PC-9 (cell line): ENCODE measurements around the gene TLE3. TPM values are rescaled to one million over a fixed set of nuclear protein-coding genes. Genes with fewer than 3 reads are reported as not detected.

Experiments used
- BruUV-seq: library from RNA; stranded (reverse); fragments of 400-500 nt; replicated peaks from 2 replicates; lab custom pipeline; 2021; lab: Mats Ljungman, UMichigan
- CTCF ChIA-PET: fragments of 300-600 bp; sonication (Branson Sonifier 250); formaldehyde crosslinking; loops from one replicate; lab custom pipeline; 2022; ENCODE audit warnings: antibody characterized with exemption; lab: Charles Lee
- POLR2A ChIA-PET: fragments of 300-600 bp; sonication (Branson Sonifier 250); formaldehyde crosslinking; loops from one replicate; lab custom pipeline; 2022; ENCODE audit warnings: antibody characterized with exemption; ENCODE audit not compliant: unreplicated experiment; lab: Charles Lee
- DNase-seq, 2 experiments: peaks; one replicate each; pipeline versions ENCODE4 v3.0.0 to v3.0.0-alpha.2; 2015 to 2022; ENCODE audit warnings: mixed read lengths in 1 of 2
- H2AFZ ChIP-seq: fragments of 200-600 bp; sonication (generic); 2 replicates; pipeline ENCODE4 v1.8.1; 2017; ENCODE audit warnings: antibody characterized with exemption
- H3F3A ChIP-seq: fragments of 200-600 bp; sonication (generic); 2 replicates; pipeline ENCODE4 v1.8.1; 2017; ENCODE audit warnings: antibody characterized with exemption, mild to moderate bottlenecking, low read depth; ENCODE audit not compliant: insufficient read depth
- H3K27ac ChIP-seq: fragments of 200-600 bp; sonication (generic); 2 replicates; pipeline ENCODE4 v1.6.1; 2016; ENCODE audit warnings: mixed run types
- H3K27me3 ChIP-seq: fragments of 200-600 bp; sonication (generic); 2 replicates; pipeline ENCODE4 v1.6.1; 2016; ENCODE audit warnings: low read depth, mixed run types; ENCODE audit not compliant: insufficient read depth
- H3K36me3 ChIP-seq: fragments of 200-600 bp; sonication (generic); 2 replicates; pipeline ENCODE4 v1.6.1; 2016; ENCODE audit warnings: low read depth, mixed run types
- H3K4me1 ChIP-seq: fragments of 200-600 bp; sonication (generic); replicated peaks from 2 replicates; pipeline ENCODE4 v1.6.1; 2016; ENCODE audit warnings: mixed run types; ENCODE audit not compliant: insufficient read depth
- H3K4me2 ChIP-seq: fragments of 200-600 bp; sonication (generic); 2 replicates; pipeline ENCODE4 v1.6.1; 2017; ENCODE audit warnings: mixed run types
- H3K4me3 ChIP-seq: fragments of 200-600 bp; sonication (generic); 2 replicates; pipeline ENCODE4 v1.6.1; 2016; ENCODE audit warnings: mixed run types
- H3K79me2 ChIP-seq: fragments of 200-600 bp; sonication (generic); 2 replicates; pipeline ENCODE4 v1.6.1; 2017; ENCODE audit warnings: low read depth, mixed run types
- H3K9me2 ChIP-seq: fragments of 200-600 bp; sonication (generic); 2 replicates; pipeline ENCODE4 v1.8.1; 2017; ENCODE audit warnings: mild to moderate bottlenecking; ENCODE audit not compliant: insufficient read depth
- H3K9me3 ChIP-seq: fragments of 200-600 bp; sonication (generic); 2 replicates; pipeline ENCODE4 v1.8.1; 2016; ENCODE audit warnings: low read depth; ENCODE audit not compliant: insufficient read depth
- H4K20me1 ChIP-seq: fragments of 200-600 bp; sonication (generic); 2 replicates; pipeline ENCODE4 v1.8.1; 2017; ENCODE audit not compliant: insufficient read depth
- EZH2 ChIP-seq: fragments of 200-600 bp; sonication (generic); IDR thresholded peaks from 2 replicates; pipeline ENCODE4 v1.8.0; 2017; ENCODE audit warnings: antibody characterized with exemption, low read depth
- intact Hi-C: fragments of 100-400 bp; cut with micrococcal nuclease; formaldehyde crosslinking; loops from one replicate; pipeline ENCODE4 v1.10.0; 2022; ENCODE audit not compliant: unreplicated experiment
- total RNA-seq: library from RNA; stranded (reverse); gene quantifications from 2 replicates; pipeline ENCODE4 v1.2.3, GENCODE V29; 2021
- TF ChIP-seq, protein P1 (sequence below): fragments of 200-600 bp; sonication (generic); conservative IDR thresholded peaks from 2 replicates; pipeline ENCODE4 v1.6.1; 2017; ENCODE audit warnings: mixed run types, antibody characterized with exemption, mild to moderate bottlenecking, moderate library complexity

TLE3 gene
- total RNA-seq, 1 experiment from 2014 or later: 51.3 TPM

DNA sequence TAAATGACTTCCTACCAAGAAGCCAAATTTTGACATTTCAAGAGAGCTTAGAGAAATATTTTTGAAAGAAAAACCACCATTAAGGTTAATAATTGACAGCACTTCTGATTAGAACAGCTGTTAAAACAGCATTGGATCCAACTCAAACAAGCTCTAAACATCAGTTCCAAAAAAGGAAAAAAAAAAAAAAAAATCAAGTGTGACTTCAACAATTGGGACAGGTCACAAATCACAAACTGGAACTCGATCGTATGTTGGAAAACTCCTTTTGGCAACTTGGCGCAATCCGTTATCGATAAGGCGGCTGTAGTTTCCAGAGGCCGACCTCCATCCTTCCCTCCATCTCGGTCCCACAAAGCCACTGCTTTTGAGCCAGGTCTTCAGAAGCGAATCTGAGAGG is 17.8 kb downstream of the TLE3 start:
- Histone ChIP-seq H3K79me2 (peaks cover 8% of the 10 kb centered on the region; the same call in 1 of the 2 replicates), H3K9me2 (no peaks in the 10 kb centered on the region), H3K4me1 (no peaks in the 10 kb centered on the region), H3K4me2 (no peak overlapping the region), H4K20me1 (peaks cover 57% of the 10 kb centered on the region), H3K27ac (no peak overlapping the region), H3K36me3 (peaks cover 8% of the 10 kb centered on the region; the same call in 1 of the 2 replicates), H2AFZ (no peak overlapping the region), H3K27me3 (no peaks in the 10 kb centered on the region), H3K4me3 (no peak overlapping the region), H3K9me3 (no peaks in the 10 kb centered on the region), H3F3A (no peaks in the 10 kb centered on the region)
- DNase-seq: no peak
- ChIA-PET CTCF (interaction anchor here (0.7 kb wide), 1 partner anchor 147 kb away, joined by 4 read pairs; no protein-coding TSS in a partner anchor), POLR2A (no interaction called here)
- intact Hi-C loops: no loop called here
- BruUV-seq: no TSS peak
- TF ChIP-seq, protein P1, sequence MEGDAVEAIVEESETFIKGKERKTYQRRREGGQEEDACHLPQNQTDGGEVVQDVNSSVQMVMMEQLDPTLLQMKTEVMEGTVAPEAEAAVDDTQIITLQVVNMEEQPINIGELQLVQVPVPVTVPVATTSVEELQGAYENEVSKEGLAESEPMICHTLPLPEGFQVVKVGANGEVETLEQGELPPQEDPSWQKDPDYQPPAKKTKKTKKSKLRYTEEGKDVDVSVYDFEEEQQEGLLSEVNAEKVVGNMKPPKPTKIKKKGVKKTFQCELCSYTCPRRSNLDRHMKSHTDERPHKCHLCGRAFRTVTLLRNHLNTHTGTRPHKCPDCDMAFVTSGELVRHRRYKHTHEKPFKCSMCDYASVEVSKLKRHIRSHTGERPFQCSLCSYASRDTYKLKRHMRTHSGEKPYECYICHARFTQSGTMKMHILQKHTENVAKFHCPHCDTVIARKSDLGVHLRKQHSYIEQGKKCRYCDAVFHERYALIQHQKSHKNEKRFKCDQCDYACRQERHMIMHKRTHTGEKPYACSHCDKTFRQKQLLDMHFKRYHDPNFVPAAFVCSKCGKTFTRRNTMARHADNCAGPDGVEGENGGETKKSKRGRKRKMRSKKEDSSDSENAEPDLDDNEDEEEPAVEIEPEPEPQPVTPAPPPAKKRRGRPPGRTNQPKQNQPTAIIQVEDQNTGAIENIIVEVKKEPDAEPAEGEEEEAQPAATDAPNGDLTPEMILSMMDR: no peak

DNA sequence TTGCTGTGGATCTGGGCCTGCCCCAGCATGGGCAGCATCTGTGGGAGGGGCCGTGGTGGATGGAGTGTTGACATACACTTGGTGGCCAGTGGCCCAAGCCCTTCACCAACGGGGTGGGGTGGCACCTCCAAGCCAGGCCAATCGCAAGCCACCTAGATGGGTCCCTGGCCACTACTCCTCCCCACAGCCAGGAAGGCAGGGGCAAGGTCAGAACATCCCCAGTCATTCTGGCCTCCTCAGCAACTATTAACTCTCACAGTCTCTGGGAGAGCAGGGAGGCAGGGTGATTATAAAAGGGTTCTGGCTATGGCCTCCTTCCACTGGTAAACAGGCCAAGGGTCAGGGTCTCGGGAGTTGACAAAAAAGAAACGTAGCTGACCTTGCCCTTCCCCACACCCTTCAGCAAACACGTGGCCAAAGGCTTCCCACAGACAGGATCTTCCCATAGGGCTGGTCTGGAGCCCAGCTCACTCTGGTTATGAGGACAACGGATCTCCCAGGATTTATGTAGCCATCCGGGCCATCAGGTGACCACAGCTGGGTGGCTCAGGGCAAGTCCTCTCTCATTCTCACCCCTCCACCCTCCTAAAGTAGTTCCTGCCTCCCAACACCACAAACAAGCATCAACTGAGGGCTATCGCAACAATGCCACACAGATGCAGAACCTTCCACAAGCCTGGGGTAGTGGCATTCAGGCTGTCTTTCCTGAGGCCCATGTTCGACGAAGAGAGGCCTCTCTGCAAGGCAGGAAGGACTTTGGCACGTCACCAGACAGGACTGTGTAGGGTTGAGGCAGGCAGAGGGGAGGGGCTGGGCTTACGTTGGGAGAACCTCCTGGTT is 18.9 kb downstream of the TLE3 start:
- DNase-seq: no peak
- H3K27ac ChIP-seq: no peak overlapping the region
- H3K9me2 ChIP-seq: no peaks in the 10 kb centered on the region
- peaks cover 4% of the 10 kb centered on the region for H3K36me3 ChIP-seq
- ChIA-PET POLR2A (no interaction called here), CTCF (no interaction called here)
- H2AFZ ChIP-seq: no peak overlapping the region
- no peak overlapping the region for H3K4me2 ChIP-seq
- no peak overlapping the region for H3K4me3 ChIP-seq
- TF ChIP-seq, protein P1: no peak
- TF ChIP-seq EZH2: no peak
- H4K20me1 ChIP-seq: peaks cover 46% of the 10 kb centered on the region
- intact Hi-C loops: no loop called here
- peaks cover 8% of the 10 kb centered on the region; the same call in 1 of the 2 replicates for H3K79me2 ChIP-seq
- no peaks in the 10 kb centered on the region for H3F3A ChIP-seq
- no peaks in the 10 kb centered on the region for H3K27me3 ChIP-seq
- no peaks in the 10 kb centered on the region for H3K4me1 ChIP-seq
- H3K9me3 ChIP-seq: no peaks in the 10 kb centered on the region
- no TSS peak for BruUV-seq

DNA sequence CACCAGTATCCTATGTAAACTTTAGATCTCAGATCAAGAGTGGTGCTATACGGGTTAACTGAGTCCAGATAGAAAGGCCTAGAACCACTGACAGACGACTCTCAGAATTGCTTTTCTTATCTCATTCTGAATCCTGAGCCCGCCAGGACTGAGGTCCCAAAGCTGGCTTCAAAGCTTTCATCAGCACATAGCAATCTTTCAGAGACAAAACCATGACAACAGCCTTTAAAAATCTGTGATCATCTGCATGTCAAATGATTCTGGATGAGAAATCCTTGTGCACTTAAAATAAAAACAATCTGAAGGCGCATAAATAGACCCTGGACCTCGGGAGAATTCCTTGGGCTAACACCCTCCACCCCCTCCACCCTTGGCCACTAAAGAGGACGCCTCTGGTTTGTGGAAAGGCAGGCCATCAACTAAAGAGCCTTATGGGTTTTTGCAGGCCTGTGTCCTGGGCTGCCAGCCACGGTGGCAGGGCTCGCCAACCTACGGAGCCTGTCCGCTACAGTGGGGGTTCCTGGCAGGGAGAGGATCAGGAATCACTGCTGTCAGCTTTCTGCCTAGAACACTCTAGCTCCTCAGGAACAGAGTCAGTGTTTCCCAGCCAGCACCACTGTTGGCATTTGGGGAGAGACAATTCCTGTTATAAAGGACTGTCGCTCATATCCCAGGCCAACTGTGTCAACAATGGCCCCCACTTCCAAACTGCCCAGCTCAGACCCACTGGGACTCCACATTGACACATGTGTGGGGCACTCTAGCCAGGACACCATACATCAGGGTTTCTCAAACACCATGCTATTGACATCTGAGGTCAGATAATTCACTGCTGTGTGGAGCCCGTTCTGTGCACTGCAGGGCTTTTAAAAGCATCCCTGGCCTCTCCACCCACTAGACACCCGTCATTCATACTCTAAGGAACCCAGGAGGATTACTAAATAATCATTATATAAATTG is 20.2 kb downstream of the TLE3 start:
- Histone ChIP-seq H3F3A (no peaks in the 10 kb centered on the region), H4K20me1 (peaks cover 43% of the 10 kb centered on the region), H3K9me3 (no peaks in the 10 kb centered on the region), H3K27ac (no peak overlapping the region), H2AFZ (no peak overlapping the region), H3K9me2 (no peaks in the 10 kb centered on the region), H3K4me2 (no peak overlapping the region), H3K4me1 (no peaks in the 10 kb centered on the region), H3K36me3 (peaks cover 10% of the 10 kb centered on the region), H3K27me3 (no peaks in the 10 kb centered on the region), H3K4me3 (no peak overlapping the region), H3K79me2 (peaks cover 8% of the 10 kb centered on the region; the same call in 1 of the 2 replicates)
- intact Hi-C loops: no loop called here
- BruUV-seq: no TSS peak
- ChIA-PET CTCF (no interaction called here), POLR2A (no interaction called here)
- DNase-seq: no peak
- TF ChIP-seq, protein P1: no peak
- TF ChIP-seq EZH2: no peak
